HG03432 (cell line): ENCODE measurements around the gene MYLK4.
A peak's percentile ranks its signal among the peaks of the same experiment; 100 is the strongest.

ENCODE experiments used
- ATAC-seq: cut with Tn5 transposase; IDR thresholded peaks from one replicate; pipeline ENCODE4 v1.9.1; 2021; ENCODE audit warnings: mild to moderate bottlenecking, moderate library complexity; ENCODE audit not compliant: unreplicated experiment

The MYLK4 gene

DNA sequence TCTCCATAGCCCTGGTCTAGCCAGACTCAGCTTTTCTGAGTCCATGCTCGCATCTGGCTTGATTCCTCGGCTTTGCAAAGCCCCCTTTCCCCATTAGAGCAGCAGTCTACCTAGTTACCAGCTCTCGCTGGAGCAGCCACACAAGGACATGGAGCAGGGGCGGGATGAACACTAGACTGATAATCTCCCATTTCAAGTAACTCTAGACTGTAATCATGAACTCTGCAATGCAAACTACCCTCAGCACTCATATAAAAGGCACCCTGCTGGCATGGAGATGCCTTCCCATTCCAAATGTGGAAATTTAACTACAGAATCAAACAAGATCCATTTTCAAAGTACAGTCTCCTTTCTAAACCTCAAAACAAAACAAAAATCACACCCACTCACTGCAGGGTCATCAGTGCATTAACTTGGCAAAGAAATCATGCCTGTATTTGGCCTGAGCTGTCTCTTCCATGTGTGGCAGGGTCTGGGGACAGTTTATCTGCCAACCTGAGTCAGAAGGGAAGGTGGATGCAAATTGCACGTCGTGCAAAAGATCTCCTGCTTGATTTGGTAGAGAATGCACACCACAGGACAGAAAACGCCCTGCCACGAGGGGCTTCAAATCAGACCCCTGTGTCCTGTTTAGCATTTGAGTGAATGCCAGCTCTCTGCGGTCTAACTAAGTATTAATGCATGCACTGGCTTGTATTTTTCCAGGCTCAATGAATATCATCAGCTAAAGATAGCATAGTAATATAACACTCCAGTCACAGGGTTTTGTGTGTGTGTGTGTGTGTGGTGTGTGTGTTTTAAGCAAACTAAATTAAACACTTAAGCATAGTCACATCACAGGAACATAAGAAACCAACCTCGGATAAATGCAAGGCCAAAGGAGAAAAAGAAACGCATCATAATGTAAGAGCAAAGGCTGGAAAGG lies 85.3 kb downstream of the MYLK4 start:
- ATAC-seq: no peak

DNA sequence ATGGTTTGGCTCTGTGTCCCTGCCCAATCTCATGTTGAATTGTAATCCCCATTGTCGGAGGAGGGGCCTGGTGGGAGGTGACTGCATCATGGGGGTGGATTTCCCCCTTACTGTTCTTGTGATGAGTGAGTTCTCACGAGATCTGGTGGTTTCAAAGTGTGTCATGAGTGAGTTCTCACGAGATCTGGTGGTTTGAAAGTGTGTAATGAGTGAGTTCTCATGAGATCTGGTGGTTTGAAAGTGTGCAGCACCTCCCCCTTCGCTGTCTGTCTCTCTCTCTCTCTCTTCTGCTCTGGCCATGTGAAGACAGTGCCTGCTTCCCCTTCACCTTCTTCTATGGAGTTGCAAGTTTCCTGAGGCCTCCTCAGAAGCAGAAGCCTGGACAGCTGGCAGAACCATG lies 87.6 kb downstream of the MYLK4 start:
- no peak for ATAC-seq

DNA sequence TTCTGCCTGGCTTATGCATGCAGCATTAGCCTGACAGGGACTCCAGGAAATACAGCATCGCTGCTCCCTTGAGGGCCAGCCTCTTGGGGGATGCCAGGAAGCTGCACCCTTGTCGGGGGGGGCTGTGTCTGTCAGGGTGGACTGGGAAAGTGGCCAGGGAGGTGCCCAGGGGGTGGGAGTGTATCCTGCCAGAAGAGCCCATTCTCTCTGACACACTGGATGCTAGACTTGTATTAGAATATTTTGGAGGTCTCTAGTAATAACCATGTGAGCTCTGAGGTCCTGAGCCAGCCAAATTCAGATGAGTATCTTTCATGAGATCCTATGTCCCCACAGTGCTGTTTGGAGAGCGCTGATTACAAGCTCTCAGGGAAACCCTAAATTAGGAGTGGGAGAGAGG lies 89.1 kb downstream of the MYLK4 start:
- ATAC-seq: no peak

DNA sequence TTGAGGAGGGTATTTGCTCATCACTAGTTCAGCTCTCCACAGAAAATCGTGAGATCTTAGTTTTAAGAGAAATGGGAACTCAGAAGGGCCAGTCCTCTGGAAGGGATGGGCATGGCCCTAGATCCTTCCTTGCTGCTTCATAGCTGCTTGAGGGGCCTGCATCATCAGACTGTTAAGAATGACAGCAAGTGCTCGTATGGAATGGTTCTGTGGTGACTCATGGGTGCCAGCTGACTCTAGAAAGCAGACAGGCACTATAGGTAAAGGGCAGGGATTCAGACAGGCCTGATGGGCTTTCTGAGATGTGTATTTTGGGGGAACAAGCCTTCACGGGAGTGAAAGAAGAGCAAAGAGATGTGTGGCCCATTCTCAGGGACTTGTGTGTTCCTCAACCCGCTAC lies 90.8 kb downstream of the MYLK4 start:
- ATAC-seq: no peak

DNA sequence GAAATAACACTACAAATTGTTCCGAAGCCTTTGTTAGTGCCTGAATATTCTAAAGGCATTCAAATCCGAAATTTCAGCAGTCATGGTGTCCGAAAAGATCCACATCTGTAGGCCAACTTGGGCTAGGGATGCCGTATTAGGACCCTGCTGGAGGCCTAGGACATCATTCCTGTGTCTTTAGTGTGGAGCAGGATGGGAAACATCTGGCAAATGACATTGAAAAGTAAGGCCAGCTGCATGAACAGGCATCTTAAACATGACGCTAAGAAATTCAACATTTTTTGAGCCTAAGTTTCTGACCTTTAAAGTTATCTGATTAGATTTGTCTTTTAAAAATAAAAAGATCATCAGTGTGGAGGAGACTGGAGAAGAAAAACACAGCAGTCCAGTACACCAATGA lies 91.3 kb downstream of the MYLK4 start:
- no peak for ATAC-seq

DNA sequence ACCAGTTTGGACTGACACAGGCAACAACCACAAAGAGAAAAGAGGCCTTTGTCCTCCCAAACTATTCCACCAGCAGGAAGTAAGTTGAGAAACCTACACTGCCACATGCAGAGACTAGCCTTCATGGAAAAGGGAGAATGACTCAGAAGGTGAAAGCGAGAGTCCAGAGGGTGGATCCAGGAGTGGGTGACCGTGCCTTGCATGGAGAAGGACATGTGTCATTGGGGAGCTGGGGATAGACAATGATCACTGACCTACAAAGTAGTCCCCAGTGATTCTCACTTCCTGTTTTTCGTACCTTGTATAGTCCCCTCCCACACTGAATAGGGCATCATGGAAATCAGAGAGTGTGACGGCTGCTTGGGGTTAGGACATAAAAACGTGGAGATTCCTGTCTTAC lies 91.9 kb downstream of the MYLK4 start:
- peak; percentile 89 for ATAC-seq

DNA sequence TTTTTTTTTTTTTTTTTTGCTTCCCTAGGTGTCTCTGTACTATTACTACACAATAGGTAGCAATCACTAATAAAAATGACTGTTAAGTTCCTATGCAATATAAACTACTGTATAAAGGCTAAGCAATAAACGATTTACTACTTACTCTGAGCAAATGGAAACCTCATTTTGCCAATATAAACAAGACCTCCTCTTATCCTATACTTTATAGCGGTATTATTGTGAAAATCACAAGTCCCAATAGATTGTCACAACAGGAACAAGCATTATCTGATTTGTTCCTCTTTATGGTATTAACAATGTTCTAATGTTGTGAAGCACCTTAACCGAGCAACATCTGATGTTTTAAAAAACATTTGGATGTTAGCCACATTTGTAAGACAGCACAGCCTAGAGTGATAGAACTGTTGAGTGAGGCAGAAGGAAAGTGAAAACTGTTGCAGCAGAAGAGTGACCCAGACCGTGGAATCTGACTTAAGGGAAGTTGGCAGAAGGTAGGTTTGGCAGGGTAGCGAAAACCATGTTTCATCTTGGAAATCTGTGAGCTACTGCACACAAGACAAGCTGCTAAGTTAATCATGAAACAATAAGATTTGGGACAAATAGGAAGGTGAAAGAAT lies 94.2 kb downstream of the MYLK4 start:
- ATAC-seq: no peak

DNA sequence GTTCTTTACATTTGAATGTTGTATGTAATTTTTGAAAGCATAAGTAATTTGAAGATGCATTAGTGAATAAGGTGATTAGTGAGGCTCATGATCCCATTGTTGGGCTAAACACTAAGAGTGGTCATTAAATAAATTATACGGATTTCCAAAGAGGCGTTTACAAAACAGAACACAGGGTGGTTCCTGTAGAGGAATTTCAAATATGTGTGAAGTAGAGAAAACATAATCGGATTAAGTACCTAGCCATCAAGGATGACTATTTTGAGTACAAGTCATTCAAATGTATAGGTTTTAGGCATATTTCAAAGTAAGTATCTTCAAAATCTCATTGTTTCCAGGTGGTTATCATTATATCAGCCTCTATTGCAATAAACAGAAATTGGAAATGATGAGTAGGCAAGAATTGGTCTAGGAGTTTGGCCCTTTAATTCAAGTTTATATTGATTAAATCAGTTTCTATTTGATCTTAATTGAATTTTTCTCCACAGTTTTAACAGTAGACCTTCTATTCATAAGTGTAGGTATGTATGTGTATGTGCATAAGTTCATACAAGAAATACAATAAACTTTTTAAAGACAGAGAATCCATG lies 94.8 kb downstream of the MYLK4 start:
- no peak for ATAC-seq

DNA sequence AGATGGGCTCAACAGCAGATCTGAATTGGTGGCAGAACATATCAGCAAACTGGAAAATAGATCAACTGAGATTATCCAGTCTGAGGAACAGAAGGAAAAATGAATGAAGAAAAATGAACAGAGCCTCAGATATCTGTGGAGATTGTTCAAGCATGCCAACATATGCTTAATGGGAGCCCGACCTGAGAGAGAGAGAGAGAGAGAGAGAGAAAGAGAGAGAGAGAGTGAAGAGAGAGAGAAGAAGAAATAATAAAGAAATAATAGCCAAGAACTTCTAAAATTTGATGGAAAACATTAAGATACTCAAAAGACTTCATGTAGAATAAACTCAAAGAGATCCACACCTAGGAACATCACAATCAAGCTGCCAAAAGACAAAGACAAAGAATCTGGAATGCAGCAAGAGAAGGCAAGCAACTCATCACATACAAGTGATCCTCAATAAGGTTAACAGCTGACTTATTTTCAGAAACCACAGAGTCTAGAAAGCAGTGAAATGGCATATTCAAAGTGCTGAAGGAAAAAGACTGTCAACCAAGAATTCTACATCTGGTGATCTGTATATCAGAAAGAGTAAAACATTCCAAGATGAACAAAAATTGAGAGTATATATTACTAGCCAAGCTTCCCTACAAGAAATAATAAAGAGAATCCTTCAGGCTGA lies 97.2 kb downstream of the MYLK4 start:
- no peak for ATAC-seq

DNA sequence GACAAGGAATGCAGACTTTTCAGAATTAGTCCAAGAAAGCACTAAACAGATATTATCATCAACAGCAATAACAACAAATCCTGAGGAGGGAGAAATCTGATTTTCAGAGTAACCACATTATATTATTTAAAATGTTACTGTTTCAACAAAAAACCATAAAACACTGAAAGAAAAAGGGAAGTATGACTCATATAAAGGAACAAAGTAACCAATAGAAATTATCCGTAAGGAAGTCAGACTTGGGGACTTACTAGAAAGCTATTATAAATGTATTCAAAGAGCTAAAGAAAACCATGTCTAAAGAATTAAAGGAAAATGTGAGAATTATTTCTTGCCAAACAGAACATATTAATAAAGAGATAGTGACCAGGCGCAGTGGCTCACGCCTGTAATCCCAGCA lies 98.1 kb downstream of the MYLK4 start:
- ATAC-seq: no peak

DNA sequence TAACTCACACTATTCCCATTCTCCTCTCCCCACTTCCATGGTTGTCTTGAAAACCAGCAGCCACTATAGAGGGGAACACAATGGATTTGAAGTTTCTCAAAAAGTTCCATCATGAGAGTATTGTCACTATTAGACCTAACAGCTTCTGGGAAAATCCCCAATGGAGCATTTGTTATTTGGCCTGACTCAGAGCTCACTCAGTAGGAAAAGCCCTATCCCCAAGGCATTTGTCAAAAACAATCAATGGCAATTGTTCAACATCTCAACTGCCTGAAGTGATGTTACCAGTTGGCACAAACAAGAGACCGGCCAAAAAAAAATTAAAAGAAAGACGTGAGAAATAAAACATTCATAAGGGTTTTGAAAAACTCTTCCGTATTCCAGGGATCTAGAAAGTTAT lies 98.8 kb downstream of the MYLK4 start:
- ATAC-seq: no peak

DNA sequence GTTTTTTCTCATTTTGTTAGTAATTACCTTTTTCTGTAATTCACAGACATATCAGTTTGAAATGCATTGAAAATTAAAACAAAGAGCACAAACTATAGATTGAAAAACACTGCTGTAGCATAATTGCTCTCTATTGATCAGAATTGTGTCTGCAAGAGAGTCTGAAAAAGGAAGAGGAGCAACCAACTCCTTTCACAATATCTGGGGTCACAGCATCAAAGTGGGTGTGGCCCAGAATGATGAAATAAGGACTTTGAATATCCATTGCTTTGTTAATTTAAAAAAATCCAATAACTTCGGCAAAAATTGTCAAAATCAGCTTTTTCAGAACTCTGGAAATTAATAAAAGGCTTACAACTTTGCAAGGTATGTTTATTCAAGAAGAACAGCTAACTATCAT lies 99.2 kb downstream of the MYLK4 start:
- no peak for ATAC-seq

DNA sequence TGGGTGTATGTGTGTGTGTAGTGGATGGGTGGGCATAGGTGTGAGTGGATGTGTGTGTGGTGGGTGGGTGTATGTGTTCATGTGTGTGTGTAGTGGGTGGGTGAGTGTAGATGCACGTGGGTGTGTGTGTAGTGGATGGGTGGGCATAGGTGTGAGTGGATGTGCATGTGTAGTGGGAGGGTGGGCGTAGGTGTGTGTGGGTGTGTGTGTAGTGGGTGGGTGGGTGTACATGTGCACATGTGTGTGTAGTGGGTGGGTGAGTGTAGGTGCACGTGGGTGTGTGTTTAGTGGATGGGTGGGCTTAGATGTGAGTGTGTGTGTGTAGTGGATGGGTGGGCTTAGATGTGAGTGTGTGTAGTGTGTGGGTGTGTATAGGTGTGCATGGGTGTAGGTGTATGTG lies 104.4 kb downstream of the MYLK4 start:
- ATAC-seq: no peak

DNA sequence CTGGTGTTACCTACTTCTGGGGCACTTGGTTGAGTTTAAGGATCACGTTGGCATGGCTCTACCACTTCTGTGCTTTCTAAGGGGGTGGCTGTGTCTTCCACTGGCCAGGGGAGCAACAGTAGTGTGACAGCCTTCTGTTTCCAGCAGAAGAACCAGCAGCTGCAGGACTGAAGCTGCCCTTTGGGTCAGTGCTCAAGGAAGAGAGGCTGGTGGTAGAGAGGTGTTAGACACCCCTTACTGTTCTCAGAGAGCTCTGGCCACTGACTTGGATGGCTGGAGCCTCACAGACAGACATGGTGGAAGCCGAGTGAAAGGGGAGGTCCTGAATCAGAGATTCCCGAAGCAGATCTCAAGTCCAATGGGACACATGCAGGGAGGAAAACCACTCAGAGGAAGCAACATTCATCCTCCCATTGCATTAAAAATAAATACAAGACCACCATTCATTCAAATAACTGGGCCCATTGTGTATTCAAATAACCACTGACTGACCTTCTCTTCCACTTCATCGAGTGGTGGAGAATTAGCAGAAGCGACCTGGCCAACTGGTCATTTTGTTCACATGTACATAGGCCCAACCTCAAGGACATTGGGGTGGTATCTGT lies 106.7 kb downstream of the MYLK4 start:
- ATAC-seq: no peak

DNA sequence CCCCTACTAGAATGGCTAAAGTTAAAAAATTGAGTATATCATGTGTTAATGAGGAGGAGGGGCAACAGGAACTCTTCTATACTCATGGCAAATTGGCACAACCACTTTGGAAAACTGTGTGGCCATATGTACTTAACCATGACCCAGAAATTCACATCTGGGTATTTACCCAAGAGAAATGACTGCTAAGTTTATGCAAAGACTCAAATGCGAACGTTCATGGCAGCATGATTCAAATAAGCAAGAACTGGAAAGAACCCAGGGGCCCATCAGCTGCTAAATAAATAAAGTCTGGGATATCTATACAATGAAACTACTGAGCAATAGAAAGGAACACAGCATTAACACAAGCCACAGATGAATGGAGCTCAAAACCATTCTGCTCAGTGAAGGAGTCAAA lies 107.6 kb downstream of the MYLK4 start:
- ATAC-seq: no peak

DNA sequence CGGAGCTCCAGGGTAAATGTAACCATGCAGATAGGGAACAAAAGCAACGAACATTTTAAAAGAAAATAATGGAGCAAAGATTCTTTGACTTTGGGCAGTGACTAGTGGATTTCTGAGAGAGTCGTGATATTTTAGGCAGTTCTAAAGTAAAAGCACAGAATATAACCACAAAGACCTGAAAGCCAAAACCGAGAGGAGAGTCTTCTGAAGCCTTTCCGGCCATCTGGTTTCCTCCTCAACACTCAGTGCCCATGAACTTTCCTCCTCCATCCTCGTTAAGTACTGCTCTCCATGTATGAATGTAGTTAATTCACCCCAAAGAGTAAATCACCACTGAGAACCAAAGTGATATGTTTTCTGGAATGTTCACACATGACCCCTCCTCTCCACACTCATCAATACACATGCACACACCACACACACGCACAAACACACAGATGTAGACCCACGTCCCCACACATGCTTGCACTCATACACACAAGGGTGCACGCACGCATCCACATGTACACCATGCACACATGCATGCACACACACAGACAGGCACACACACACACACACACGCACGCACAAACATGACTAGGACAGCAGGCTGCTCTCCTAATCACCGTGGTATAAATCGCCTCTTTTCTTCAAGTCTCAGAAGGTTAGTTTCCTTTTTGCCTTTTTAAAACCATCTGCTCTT lies 109.5 kb downstream of the MYLK4 start:
- ATAC-seq: peak; percentile 63

DNA sequence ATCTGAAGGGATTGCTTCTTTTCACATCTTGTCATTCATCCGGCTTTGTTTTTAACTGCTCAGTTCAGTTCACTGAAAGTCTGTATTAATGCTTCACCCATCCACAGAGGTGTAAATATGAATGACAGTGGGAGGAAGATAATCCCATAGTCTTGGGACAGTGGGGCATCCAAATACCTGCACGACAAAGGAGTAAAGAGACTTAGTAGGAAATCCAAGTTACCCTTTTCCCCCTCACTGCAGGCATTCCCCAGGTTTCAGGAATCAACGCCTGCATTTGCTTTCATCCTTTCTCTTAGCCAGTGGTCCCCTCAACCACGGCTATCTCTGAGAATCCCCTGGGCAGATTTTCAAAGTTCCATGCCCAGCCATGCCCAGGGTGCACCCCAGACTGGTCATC lies 110.2 kb downstream of the MYLK4 start:
- no peak for ATAC-seq

DNA sequence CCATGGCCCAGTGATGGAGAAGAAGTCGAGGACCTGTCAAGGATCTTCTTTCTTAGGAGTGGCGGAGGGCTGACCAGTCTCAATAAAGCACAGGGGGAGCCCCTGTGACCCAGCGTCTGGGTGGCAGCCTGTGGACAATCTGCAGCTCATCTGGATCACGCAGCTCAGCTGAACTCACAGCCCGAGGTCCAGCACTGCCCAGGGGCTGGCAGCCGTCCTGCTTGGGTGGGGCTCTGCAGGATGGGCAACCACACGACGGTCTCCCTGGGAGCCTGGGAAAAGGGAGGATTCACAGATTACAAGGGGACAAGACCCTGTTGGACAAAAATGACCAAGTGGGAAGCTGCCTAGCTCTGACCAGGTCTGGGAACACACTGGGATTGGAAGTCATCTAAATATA lies 110.8 kb downstream of the MYLK4 start:
- ATAC-seq: no peak

DNA sequence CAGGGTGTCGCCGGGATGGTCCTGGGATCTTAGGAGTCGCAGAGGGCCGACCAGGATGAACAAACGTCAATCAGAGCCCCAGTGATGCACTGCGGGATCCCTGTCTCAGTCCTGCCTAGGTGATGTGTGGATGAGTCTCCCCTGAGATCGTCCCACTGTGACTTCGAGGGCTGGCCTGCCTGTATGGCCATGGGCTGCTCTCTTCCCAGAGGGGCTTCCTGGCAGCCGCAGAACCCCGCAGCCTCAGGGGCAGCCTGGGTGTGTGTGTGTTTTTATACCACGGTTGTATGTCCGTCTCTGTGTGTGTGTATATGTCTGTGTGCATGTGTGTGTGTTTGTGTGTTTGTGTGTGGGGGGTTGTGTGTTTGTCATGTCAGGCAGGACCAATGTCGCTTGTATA lies 111.6 kb downstream of the MYLK4 start:
- ATAC-seq: no peak

DNA sequence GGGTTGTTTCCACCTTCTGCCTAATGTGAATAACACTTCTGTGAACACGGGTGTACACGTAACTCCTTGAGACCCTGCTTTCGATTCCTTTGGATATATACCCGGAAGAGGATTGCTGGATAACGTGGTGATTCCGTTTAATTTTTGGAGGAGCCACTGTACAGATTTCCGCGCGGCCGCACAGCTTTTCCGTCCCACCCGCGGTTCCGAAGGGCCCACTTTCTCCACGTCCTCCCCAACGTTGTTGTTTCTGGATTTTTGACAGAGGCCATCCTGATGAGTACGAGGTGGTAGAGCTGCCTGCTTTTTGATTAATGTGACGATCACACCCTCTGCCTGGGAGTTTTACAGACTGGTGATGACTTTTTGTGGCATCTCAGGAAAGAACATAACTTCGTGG lies 114.0 kb downstream of the MYLK4 start:
- ATAC-seq: no peak

DNA sequence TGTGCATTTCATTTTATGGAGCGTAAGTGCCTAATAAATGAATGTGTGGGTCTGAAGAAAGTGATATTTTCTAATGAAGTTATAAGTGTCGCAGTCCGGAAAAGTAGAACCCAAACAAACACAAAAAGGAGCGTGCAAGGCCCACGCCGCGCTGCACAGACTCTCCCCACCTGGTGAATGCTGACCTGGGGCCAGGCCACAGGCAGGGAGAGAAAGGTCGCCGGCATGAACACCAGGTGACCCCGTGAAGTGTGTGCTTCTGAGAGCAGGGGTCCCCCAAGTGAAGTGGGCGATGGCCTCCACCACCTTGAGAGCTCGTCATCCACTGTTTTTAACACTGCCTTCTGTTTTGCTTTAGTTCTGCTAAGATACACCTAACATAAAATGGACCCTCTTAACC lies 114.8 kb downstream of the MYLK4 start:
- ATAC-seq: no peak
